OCI-LY3 (cell line): ENCODE results near the gene ZMYND10.

Experiments
- H2AFZ ChIP-seq: fragments of 200-600, 300-600 bp; shearing (Covaris generic); 2 replicates; pipeline ENCODE4 v1.6.0; 2014; ENCODE audit warnings: antibody characterized with exemption, low read depth, low read length
- H3K27ac ChIP-seq: fragments of 200-600, 300-600 bp; sonication (generic); 2 replicates; pipeline ENCODE4 v1.5.1; 2014; ENCODE audit warnings: mild to moderate bottlenecking, low read length, moderate library complexity, mixed read lengths
- H3K27me3 ChIP-seq: fragments of 200-600, 300-600 bp; sonication (generic); 2 replicates; pipeline ENCODE4 v1.6.1; 2014; ENCODE audit warnings: low read depth, low read length, mixed read lengths
- H3K36me3 ChIP-seq: fragments of 200-600, 300-600 bp; sonication (generic); replicated peaks from 2 replicates; pipeline ENCODE3; 2014; ENCODE audit warnings: low read depth, low read length, mixed read lengths
- H3K4me1 ChIP-seq: fragments of 300-600, 200-600 bp; sonication (generic); 2 replicates; pipeline ENCODE4 v1.6.1; 2014; ENCODE audit warnings: low read length, mixed read lengths
- H3K4me2 ChIP-seq: fragments of 200-600, 300-600 bp; sonication (generic); 2 replicates; pipeline ENCODE4 v1.6.1; 2014; ENCODE audit warnings: low read length, mixed read lengths
- H3K4me3 ChIP-seq: fragments of 300-600, 200-600 bp; sonication (generic); 2 replicates; pipeline ENCODE4 v1.5.1; 2014; ENCODE audit warnings: antibody characterized with exemption, mild to moderate bottlenecking, low read length, moderate library complexity
- H3K79me2 ChIP-seq: fragments of 300-600, 200-600 bp; shearing (Covaris generic); 2 replicates; pipeline ENCODE4 v1.6.1; 2014; ENCODE audit warnings: mild to moderate bottlenecking, low read length, mixed read lengths
- H3K9ac ChIP-seq: fragments of 300-600, 200-600 bp; shearing (Covaris generic); 2 replicates; pipeline ENCODE4 v1.6.0; 2014; ENCODE audit warnings: mild to moderate bottlenecking, low read length, moderate library complexity
- H3K9me3 ChIP-seq: fragments of 200-600, 300-600 bp; shearing (Covaris generic); 2 replicates; pipeline ENCODE4 v1.6.1; 2014; ENCODE audit warnings: low read length, mixed read lengths; ENCODE audit not compliant: insufficient read depth
- H4K20me1 ChIP-seq: fragments of 200-600, 300-600 bp; sonication (generic); 2 replicates; pipeline ENCODE4 v1.6.1; 2016; ENCODE audit warnings: low read length, mixed read lengths; ENCODE audit not compliant: insufficient read depth
- CTCF ChIP-seq: fragments of 200-600, 300-600 bp; sonication (generic); IDR thresholded peaks from 2 replicates; pipeline ENCODE4 v1.5.1; 2014; ENCODE audit warnings: antibody characterized with exemption, low read length, low read depth
- EZH2phosphoT487 ChIP-seq: fragments of 200-600 bp; shearing (Covaris generic); IDR thresholded peaks from 2 replicates; pipeline ENCODE4 v1.6.1; 2018; ENCODE audit warnings: antibody characterized with exemption, mixed run types, low read depth

ZMYND10 gene

GRCh38 chr3:50378757-50379156, 33.2 kb upstream of the ZMYND10 start:
- H3K36me3 ChIP-seq, result no peaks in the 10 kb centered on the region
- no peak overlapping the region for H3K9ac ChIP-seq
- H3K4me2 ChIP-seq, result no peak overlapping the region
- no peak overlapping the region for H3K4me3 ChIP-seq
- TF ChIP-seq CTCF (no peak), EZH2phosphoT487 (no peak)
- H3K4me1 ChIP-seq, result peaks cover 2% of the 10 kb centered on the region; the same call in 1 of the 2 replicates
- H3K79me2 ChIP-seq, result no peaks in the 10 kb centered on the region
- H3K9me3 ChIP-seq, result no peaks in the 10 kb centered on the region
- H4K20me1 ChIP-seq, result no peaks in the 10 kb centered on the region
- H2AFZ ChIP-seq, result no peak overlapping the region
- no peak overlapping the region for H3K27ac ChIP-seq
- H3K27me3 ChIP-seq, result no peaks in the 10 kb centered on the region

GRCh38 chr3:50378024-50378423, 32.5 kb upstream of the ZMYND10 start:
- no peaks in the 10 kb centered on the region for H3K36me3 ChIP-seq
- H3K27ac ChIP-seq, result no peak overlapping the region
- H3K9me3 ChIP-seq, result no peaks in the 10 kb centered on the region
- H3K79me2 ChIP-seq, result no peaks in the 10 kb centered on the region
- no peak overlapping the region for H3K4me3 ChIP-seq
- H3K4me2 ChIP-seq, result no peak overlapping the region
- H3K27me3 ChIP-seq, result no peaks in the 10 kb centered on the region
- H4K20me1 ChIP-seq, result no peaks in the 10 kb centered on the region
- no peak overlapping the region for H2AFZ ChIP-seq
- peaks cover 2% of the 10 kb centered on the region; the same call in 1 of the 2 replicates for H3K4me1 ChIP-seq
- no peak for TF ChIP-seq EZH2phosphoT487
- TF ChIP-seq CTCF, result 0 out of 2 replicates have a peak, but pooled peaks have one; percentile 12
- no peak overlapping the region for H3K9ac ChIP-seq

- Histone ChIP-seq H3K79me2 (no peaks in the 10 kb centered on the region), H3K27me3 (peaks cover 23% of the 10 kb centered on the region), H3K4me2 (no peak overlapping the region)
Observed at GRCh38 chr3:50375258-50375931, 29.9 kb upstream of the ZMYND10 start.

More at GRCh38 chr3:50375258-50375931, 29.9 kb upstream of the ZMYND10 start:
- no peaks in the 10 kb centered on the region for H3K36me3 ChIP-seq
- H3K4me3 ChIP-seq, result no peak overlapping the region
- H3K4me1 ChIP-seq, result peaks cover 2% of the 10 kb centered on the region; the same call in 1 of the 2 replicates
- no peak overlapping the region for H3K9ac ChIP-seq
- no peak overlapping the region for H3K27ac ChIP-seq
- no peaks in the 10 kb centered on the region for H3K9me3 ChIP-seq
- no peaks in the 10 kb centered on the region for H4K20me1 ChIP-seq
- TF ChIP-seq CTCF (peak; percentile 24), EZH2phosphoT487 (no peak)
- no peak overlapping the region for H2AFZ ChIP-seq
